K562 (cell line): ENCODE data around the gene CEL. TPM values are rescaled to one million over a fixed set of nuclear protein-coding genes. Genes with fewer than 3 reads are reported as not detected.
A peak's percentile ranks its signal among the peaks of the same experiment; 100 is the strongest.

Source experiments
- CCAR2 ChIP-seq: fragments of 200-400 bp; formaldehyde crosslinking; IDR thresholded peaks from 2 replicates; pipeline ENCODE4 v1.6.1; 2017; ENCODE audit warnings: mild to moderate bottlenecking, low read depth, low read length
- FOS ChIP-seq: IDR thresholded peaks from 3 replicates; pipeline ENCODE4 v1.6.1; 2011; ENCODE audit not compliant: insufficient read length; ENCODE audit errors: extremely low read depth
- FOXM1 ChIP-seq, 2 experiments: fragments of 450-650 bp in 1 of 2; sonication (generic) in 1 of 2; formaldehyde crosslinking in 1 of 2; IDR thresholded peaks; 2 replicates each; pipeline versions ENCODE4 v1.6.1 to v1.9.0; 2017 to 2022; ENCODE audit warnings: low read depth in 2 of 2, mild to moderate bottlenecking in 2 of 2, missing genetic modification reagents in 1 of 2, moderate library complexity in 1 of 2
- FUS ChIP-seq: fragments of 200-400 bp; formaldehyde crosslinking; optimal IDR thresholded peaks from 2 replicates; pipeline ENCODE3; 2017; ENCODE audit warnings: low read depth, low read length
- GATAD2B ChIP-seq: fragments of 450-650 bp; IDR thresholded peaks from 2 replicates; pipeline ENCODE4 v1.6.1; 2017; ENCODE audit warnings: mild to moderate bottlenecking, borderline replicate concordance
- HDAC2 ChIP-seq: fragments of 450-650 bp; IDR thresholded peaks from 2 replicates; pipeline ENCODE4 v1.6.1; 2016; ENCODE audit warnings: mild to moderate bottlenecking
- HDAC8 ChIP-seq: fragments of 450-650 bp; IDR thresholded peaks from 2 replicates; pipeline ENCODE4 v1.6.1; 2016; ENCODE audit warnings: mild to moderate bottlenecking, missing genetic modification characterization, moderate library complexity, missing compliant biosample characterization
- HMGN3 ChIP-seq: IDR thresholded peaks from 2 replicates; pipeline ENCODE4 v1.6.1; 2011; ENCODE audit warnings: borderline replicate concordance, low read depth, mild to moderate bottlenecking, mixed read lengths, low read length; ENCODE audit not compliant: insufficient read length; ENCODE audit errors: extremely low read depth
- L3MBTL2 ChIP-seq: fragments of 450-650 bp; IDR thresholded peaks from 2 replicates; pipeline ENCODE4 v1.6.1; 2016; ENCODE audit warnings: mild to moderate bottlenecking, moderate library complexity
- MAZ ChIP-seq, 2 experiments: fragments of 450-650 bp in 1 of 2; sonication (generic) in 1 of 2; formaldehyde crosslinking; IDR thresholded peaks in 1 of 2; conservative IDR thresholded peaks in 1 of 2; 2 replicates each; pipeline versions ENCODE4 v1.4.0 to v1.5.0; 2020; ENCODE audit warnings: mild to moderate bottlenecking in 1 of 2, missing genetic modification reagents in 1 of 2
- PHF21A ChIP-seq: fragments of 450-650 bp; IDR thresholded peaks from 2 replicates; pipeline ENCODE4 v1.6.1; 2017; ENCODE audit warnings: low read depth, borderline replicate concordance
- POLR2H ChIP-seq: IDR thresholded peaks from 2 replicates; pipeline ENCODE4 v1.6.1; 2016; ENCODE audit warnings: missing genetic modification characterization, low read depth, mild to moderate bottlenecking, control low read depth, missing compliant biosample characterization, moderate library complexity
- RB1 ChIP-seq: fragments of 450-650 bp; IDR thresholded peaks from 2 replicates; pipeline ENCODE4 v1.6.1; 2017; ENCODE audit warnings: low read depth, mild to moderate bottlenecking
- RBM22 ChIP-seq: fragments of 200-400 bp; formaldehyde crosslinking; IDR thresholded peaks from 2 replicates; pipeline ENCODE4 v1.6.1; 2018; ENCODE audit warnings: low read length, low read depth; ENCODE audit not compliant: poor library complexity, severe bottlenecking
- SAFB2 ChIP-seq: fragments of 200-400 bp; formaldehyde crosslinking; IDR thresholded peaks from 2 replicates; pipeline ENCODE4 v1.6.1; 2018; ENCODE audit warnings: borderline replicate concordance, low read length, low read depth, moderate library complexity; ENCODE audit not compliant: severe bottlenecking
- ZNF778 ChIP-seq: fragments of 450-650 bp; formaldehyde crosslinking; IDR thresholded peaks from 2 replicates; pipeline ENCODE4 v1.4.0; 2020; ENCODE audit warnings: mild to moderate bottlenecking, moderate library complexity
- polyA plus RNA-seq, 8 experiments: library from polyadenylated mRNA; depleted of rRNA in 4 of 8; stranded (reverse) in 5 of 8; unstranded in 3 of 8; fragments of >200 nt; fragmentation: Nextera tagmentation in 2 of 8; fragmentation: Illumina TruSeq in 1 of 8; extraction: Ambion mirVana in 2 of 8; extraction: Trizol in 1 of 8; gene quantifications; 2 replicates each; pipeline versions ENCODE4 v1.2.1 to v1.2.3, GENCODE V29; 2011 to 2014; ENCODE audit warnings: inconsistent platforms in 1 of 8, missing spikeins in 1 of 8
- total RNA-seq, 7 experiments: library from RNA; depleted of rRNA in 6 of 7; stranded (reverse); fragments of >200 nt in 6 of 7; fragmentation: Illumina TruSeq in 2 of 7; extraction: Trizol in 2 of 7; gene quantifications; 2 replicates each; pipeline versions ENCODE4 v1.2.1 to v1.2.3, GENCODE V29; 2011 to 2021; ENCODE audit warnings: low replicate concordance in 1 of 7
- TF ChIP-seq, protein P1 (sequence below), 2 experiments: IDR thresholded peaks; 2 replicates each; pipeline ENCODE4 v1.6.1; 2012; ENCODE audit warnings: improper control_type of control experiment in 2 of 2, low read depth in 2 of 2, low read length in 2 of 2, borderline replicate concordance in 1 of 2
- TF ChIP-seq, protein P2 (sequence below), 2 experiments: IDR thresholded peaks; 2 replicates each; pipeline ENCODE4 v1.6.1; 2011; ENCODE audit warnings: borderline replicate concordance in 1 of 2, control low read depth in 1 of 2, low read depth in 1 of 2, low read length in 1 of 2, mild to moderate bottlenecking in 1 of 2, mixed read lengths in 1 of 2, moderate library complexity in 1 of 2; ENCODE audit not compliant: insufficient read depth in 1 of 2, insufficient read length in 1 of 2, poor library complexity in 1 of 2, severe bottlenecking in 1 of 2; ENCODE audit errors: extremely low read depth in 1 of 2
- TF ChIP-seq, protein P3 (sequence below): fragments of 450-650 bp; IDR thresholded peaks from 2 replicates; pipeline ENCODE4 v1.6.1; 2016; ENCODE audit warnings: low read depth, mild to moderate bottlenecking, moderate library complexity
- TF ChIP-seq, protein P4 (sequence below): conservative IDR thresholded peaks from 2 replicates; pipeline ENCODE4 v1.6.1; 2011; ENCODE audit warnings: low read depth, mild to moderate bottlenecking, low read length; ENCODE audit not compliant: control insufficient read depth

Gene CEL
- total and polyA plus RNA-seq, 9 of the 15 experiments (the other 6 are each of a cell fraction or from before 2014, with no cell fraction given) = 0.09 to 3.0 (median 0.51) TPM; not detected in 2

DNA sequence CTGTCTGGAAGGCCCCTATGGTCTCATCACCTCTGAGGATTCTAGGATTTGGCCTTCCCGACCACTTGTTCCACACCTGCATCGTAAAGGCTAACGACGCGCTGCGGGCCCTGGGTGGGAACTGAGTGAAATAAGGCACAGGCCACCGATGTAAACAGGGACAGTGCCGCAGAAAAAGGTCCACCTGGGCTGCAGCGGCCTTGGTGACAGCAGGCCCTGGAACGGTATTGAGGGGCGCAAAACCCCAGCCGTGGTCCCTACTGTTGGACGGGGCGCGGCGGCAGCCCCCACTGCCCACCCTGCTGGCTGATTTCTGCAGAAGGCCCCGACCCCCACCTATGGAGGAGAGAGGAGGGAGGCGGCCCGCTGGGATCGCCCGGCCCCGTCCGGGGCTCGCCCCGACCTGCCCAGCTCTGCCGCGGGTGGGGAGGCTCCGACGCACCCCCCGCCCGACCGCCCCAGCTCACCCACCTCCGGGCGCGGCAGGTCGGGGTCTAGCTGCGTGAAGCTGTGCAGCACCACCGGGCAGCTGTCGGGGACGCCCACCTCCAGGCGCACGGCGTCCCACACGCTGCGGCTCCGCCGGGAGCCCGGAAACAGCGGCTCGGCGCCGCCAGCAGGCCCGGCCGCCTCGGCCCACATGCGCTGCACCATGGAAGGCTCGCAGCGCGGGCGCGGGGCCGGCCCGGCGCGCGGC lies 58.9 kb downstream of the CEL start (continued):
- TF ChIP-seq, protein P1, sequence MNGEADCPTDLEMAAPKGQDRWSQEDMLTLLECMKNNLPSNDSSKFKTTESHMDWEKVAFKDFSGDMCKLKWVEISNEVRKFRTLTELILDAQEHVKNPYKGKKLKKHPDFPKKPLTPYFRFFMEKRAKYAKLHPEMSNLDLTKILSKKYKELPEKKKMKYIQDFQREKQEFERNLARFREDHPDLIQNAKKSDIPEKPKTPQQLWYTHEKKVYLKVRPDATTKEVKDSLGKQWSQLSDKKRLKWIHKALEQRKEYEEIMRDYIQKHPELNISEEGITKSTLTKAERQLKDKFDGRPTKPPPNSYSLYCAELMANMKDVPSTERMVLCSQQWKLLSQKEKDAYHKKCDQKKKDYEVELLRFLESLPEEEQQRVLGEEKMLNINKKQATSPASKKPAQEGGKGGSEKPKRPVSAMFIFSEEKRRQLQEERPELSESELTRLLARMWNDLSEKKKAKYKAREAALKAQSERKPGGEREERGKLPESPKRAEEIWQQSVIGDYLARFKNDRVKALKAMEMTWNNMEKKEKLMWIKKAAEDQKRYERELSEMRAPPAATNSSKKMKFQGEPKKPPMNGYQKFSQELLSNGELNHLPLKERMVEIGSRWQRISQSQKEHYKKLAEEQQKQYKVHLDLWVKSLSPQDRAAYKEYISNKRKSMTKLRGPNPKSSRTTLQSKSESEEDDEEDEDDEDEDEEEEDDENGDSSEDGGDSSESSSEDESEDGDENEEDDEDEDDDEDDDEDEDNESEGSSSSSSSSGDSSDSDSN (IDR thresholded peaks at IDR 0.05; ENCODE audit: borderline replicate concordance in 1 of 2, low read depth in 2 of 2, low read length in 2 of 2) = peak in 1 of 2 experiments; percentile 87; a peak in 2 of 4 replicates
- TF ChIP-seq HDAC8 (tag) (no peak), MAZ (CRISPR knock-in tag; conservative IDR thresholded peaks at IDR 0.05 in 1 of 2, IDR thresholded peaks at IDR 0.05 in 1 of 2) (peak in 1 of 2 experiments; percentile 68; a peak in 2 of 4 replicates), RB1 (peak; percentile 35; the same call in 1 of the 2 replicates), L3MBTL2 (peak; percentile 16; the same call in 1 of the 2 replicates), PHF21A (no peak), FOS (no peak), GATAD2B (0 out of 2 replicates have a peak, but pooled peaks have one; percentile 42), ZNF778 (CRISPR knock-in tag) (no peak), HDAC2 (no peak), POLR2H (tag) (peak; percentile 68), FOXM1 (IDR thresholded peaks at IDR 0.05; ENCODE audit: low read depth) (no peak), FOXM1 (CRISPR knock-in tag; IDR thresholded peaks at IDR 0.05; ENCODE audit: low read depth) (no peak), FUS (peak; percentile 75), HMGN3 (peak; percentile 64), RBM22 (no peak), CCAR2 (no peak), SAFB2 (no peak)
- TF ChIP-seq, protein P2, sequence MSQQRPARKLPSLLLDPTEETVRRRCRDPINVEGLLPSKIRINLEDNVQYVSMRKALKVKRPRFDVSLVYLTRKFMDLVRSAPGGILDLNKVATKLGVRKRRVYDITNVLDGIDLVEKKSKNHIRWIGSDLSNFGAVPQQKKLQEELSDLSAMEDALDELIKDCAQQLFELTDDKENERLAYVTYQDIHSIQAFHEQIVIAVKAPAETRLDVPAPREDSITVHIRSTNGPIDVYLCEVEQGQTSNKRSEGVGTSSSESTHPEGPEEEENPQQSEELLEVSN (IDR thresholded peaks at IDR 0.05; ENCODE audit: borderline replicate concordance in 1 of 2, extremely low read depth in 1 of 2, insufficient read depth in 1 of 2, insufficient read length in 1 of 2, low read depth in 1 of 2, low read length in 1 of 2, poor library complexity in 1 of 2, severe bottlenecking in 1 of 2) = peak; percentile 40 to 77
- TF ChIP-seq, protein P3, sequence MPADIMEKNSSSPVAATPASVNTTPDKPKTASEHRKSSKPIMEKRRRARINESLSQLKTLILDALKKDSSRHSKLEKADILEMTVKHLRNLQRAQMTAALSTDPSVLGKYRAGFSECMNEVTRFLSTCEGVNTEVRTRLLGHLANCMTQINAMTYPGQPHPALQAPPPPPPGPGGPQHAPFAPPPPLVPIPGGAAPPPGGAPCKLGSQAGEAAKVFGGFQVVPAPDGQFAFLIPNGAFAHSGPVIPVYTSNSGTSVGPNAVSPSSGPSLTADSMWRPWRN = no peak
- TF ChIP-seq, protein P4, sequence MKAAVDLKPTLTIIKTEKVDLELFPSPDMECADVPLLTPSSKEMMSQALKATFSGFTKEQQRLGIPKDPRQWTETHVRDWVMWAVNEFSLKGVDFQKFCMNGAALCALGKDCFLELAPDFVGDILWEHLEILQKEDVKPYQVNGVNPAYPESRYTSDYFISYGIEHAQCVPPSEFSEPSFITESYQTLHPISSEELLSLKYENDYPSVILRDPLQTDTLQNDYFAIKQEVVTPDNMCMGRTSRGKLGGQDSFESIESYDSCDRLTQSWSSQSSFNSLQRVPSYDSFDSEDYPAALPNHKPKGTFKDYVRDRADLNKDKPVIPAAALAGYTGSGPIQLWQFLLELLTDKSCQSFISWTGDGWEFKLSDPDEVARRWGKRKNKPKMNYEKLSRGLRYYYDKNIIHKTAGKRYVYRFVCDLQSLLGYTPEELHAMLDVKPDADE = 0 out of 2 replicates have a peak, but pooled peaks have one; percentile 52
